ENCODE results near the gene DNMT3A. TPM values are rescaled to one million over a fixed set of nuclear protein-coding genes. Genes with fewer than 3 reads are reported as not detected.

DNMT3A gene
- total RNA-seq, 1 experiment from 2014 or later: 215 TPM

DNA sequence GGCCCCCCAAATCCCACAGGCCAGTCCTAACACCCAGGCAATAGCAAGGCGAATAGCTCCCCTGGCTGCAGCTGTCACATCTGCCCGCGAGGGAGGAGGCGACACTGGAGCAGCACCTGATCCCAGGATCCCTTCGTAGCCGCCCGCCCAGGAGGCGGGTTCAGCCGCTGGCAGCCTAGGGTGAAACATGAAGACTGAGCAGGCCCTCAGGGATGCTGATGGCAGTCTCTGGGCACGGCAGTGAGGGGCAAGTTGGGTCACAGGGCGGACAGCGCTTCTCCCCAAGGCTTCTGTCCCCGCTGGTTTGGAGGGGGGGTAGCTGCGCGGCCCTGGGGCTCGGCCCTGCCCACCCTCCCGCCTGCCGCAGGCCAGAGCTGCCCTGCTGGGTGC lies 1.9 kb downstream of the DNMT3A start:
- Histone ChIP-seq H4K20me1 (ENCODE audit: control insufficient read depth, insufficient read depth, insufficient read length) (no peaks in the 10 kb centered on the region), H2AK5ac (ENCODE audit: insufficient read length, low read length) (no peak overlapping the region), H3K56ac (ENCODE audit: insufficient read length, low read depth, low read length) (no peak overlapping the region), H3K79me1 (ENCODE audit: insufficient read depth, low read depth, low read length, poor library complexity, severe bottlenecking) (no peaks in the 10 kb centered on the region), H3K23ac (ENCODE audit: insufficient read length, low read depth, low read length) (no peak overlapping the region), H4K8ac (replicated peaks; ENCODE audit: insufficient read length, low read depth, low read length) (no peak overlapping the region), H4K5ac (ENCODE audit: insufficient read length, low read depth, low read length) (no peak overlapping the region), H2AFZ (ENCODE audit: low read length) (no peak overlapping the region), H3K27me3 (ENCODE audit: insufficient read depth, low read length) (no peaks in the 10 kb centered on the region; the same call in 1 of the 2 replicates), H2BK12ac (ENCODE audit: insufficient read length, low read depth, low read length) (no peak overlapping the region), H3K4me2 (ENCODE audit: insufficient read depth, insufficient read length, low read length) (peak overlapping the region; percentile 46), H3K27ac (ENCODE audit: insufficient read length, low read depth, low read length) (no peak overlapping the region), H3K14ac (ENCODE audit: insufficient read depth, low read length) (no peak overlapping the region), H3T11ph (ENCODE audit: low read length) (no peak overlapping the region), H3K9ac (ENCODE audit: extremely low read depth, insufficient read length, low read length) (no peak overlapping the region), H2BK120ac (ENCODE audit: low read depth, low read length, poor library complexity, severe bottlenecking) (no peak overlapping the region), H3K18ac (ENCODE audit: insufficient read length, low read depth, low read length) (no peak overlapping the region), H3K23me2 (ENCODE audit: insufficient read length, low read depth, low read length, poor library complexity, severe bottlenecking) (peaks cover 6% of the 10 kb centered on the region), H4K91ac (ENCODE audit: insufficient read length, low read depth, low read length) (no peak overlapping the region), H3K4me1 (ENCODE audit: insufficient read depth, low read length) (peaks cover 12% of the 10 kb centered on the region; the same call in 1 of the 2 replicates), H3K79me2 (ENCODE audit: insufficient read depth, low read length) (no peaks in the 10 kb centered on the region), H2BK5ac (ENCODE audit: insufficient read length, low read length) (no peak overlapping the region), H2BK15ac (ENCODE audit: low read depth, low read length) (no peak overlapping the region), H3K9me3 (ENCODE audit: control insufficient read depth, low read depth, low read length) (no peaks in the 10 kb centered on the region), H2BK20ac (ENCODE audit: low read depth, low read length, poor library complexity, severe bottlenecking) (no peak overlapping the region), H3K4ac (ENCODE audit: low read depth, low read length) (no peak overlapping the region)
- peak; percentile 70 for DNase-seq
- H3K27me3 Mint-ChIP-seq (ENCODE audit: low read depth): peaks cover 23% of the 10 kb centered on the region
- no peak overlapping the region for H3K27ac Mint-ChIP-seq
- H3K4me3 Mint-ChIP-seq: peak overlapping the region; percentile 63 to 80
- H3K9me3 Mint-ChIP-seq: no peaks in the 10 kb centered on the region
- H3K4me1 Mint-ChIP-seq: peaks cover 42 to 52% of the 10 kb centered on the region in 2 experiments
- no CpG with 5 or more reads among the region's 18 CpGs for WGBS (ENCODE audit: extremely low coverage, insufficient read length, low lambda C conversion rate)
- TF ChIP-seq, protein P1, sequence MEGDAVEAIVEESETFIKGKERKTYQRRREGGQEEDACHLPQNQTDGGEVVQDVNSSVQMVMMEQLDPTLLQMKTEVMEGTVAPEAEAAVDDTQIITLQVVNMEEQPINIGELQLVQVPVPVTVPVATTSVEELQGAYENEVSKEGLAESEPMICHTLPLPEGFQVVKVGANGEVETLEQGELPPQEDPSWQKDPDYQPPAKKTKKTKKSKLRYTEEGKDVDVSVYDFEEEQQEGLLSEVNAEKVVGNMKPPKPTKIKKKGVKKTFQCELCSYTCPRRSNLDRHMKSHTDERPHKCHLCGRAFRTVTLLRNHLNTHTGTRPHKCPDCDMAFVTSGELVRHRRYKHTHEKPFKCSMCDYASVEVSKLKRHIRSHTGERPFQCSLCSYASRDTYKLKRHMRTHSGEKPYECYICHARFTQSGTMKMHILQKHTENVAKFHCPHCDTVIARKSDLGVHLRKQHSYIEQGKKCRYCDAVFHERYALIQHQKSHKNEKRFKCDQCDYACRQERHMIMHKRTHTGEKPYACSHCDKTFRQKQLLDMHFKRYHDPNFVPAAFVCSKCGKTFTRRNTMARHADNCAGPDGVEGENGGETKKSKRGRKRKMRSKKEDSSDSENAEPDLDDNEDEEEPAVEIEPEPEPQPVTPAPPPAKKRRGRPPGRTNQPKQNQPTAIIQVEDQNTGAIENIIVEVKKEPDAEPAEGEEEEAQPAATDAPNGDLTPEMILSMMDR (conservative IDR thresholded peaks at IDR 0.05): no peak
- no peaks in the 10 kb centered on the region; a peak in 1 of 7 replicates for H3K36me3 Mint-ChIP-seq (ENCODE audit: insufficient read depth in 1 of 3, low read depth in 3 of 3)

Measured in H9 (cell line).